Testis (tissue), 3 donors: ENCODE results near the gene NFIA. TPM values are rescaled to one million over a fixed set of nuclear protein-coding genes. Genes with fewer than 3 reads are reported as not detected.

Experiments used
- DNase-seq: peaks from one replicate; pipeline ENCODE4 v3.0.0-alpha.2; 2019
- H3K27ac ChIP-seq, 2 donors: fragments of 200-600 bp; sonication (generic); one replicate each; pipeline ENCODE4 v1.5.1; 2019
- H3K27me3 ChIP-seq: fragments of 200-600 bp; sonication (generic); one replicate; pipeline ENCODE4 v1.5.1; 2019
- H3K36me3 ChIP-seq: fragments of 200-600 bp; sonication (generic); one replicate; pipeline ENCODE4 v1.5.1; 2017; ENCODE audit warnings: low read depth; ENCODE audit errors: missing control alignments
- H3K4me1 ChIP-seq: fragments of 200-600 bp; sonication (generic); one replicate; pipeline ENCODE4 v1.5.1; 2019
- H3K4me3 ChIP-seq, 2 donors: fragments of 200-600 bp; sonication (generic); one replicate each; pipeline ENCODE4 v1.5.1; 2017 to 2019
- H3K9me3 ChIP-seq: fragments of 200-600 bp; sonication (generic); one replicate; pipeline ENCODE4 v1.5.1; 2017
- CTCF ChIP-seq, 3 experiments: fragments of 450-650 bp in 2 of 3; fragments of 200-600 bp in 1 of 3; sonication (generic) in 1 of 3; IDR thresholded peaks; one replicate each; pipeline ENCODE4 v1.5.1; 2016 to 2019; ENCODE audit warnings: antibody characterized with exemption in 3 of 3, mild to moderate bottlenecking in 2 of 3, moderate library complexity in 1 of 3
- POLR2A ChIP-seq: fragments of 450-650 bp; IDR thresholded peaks from one replicate; pipeline ENCODE4 v1.6.1; 2017; ENCODE audit warnings: antibody characterized with exemption, mild to moderate bottlenecking, moderate library complexity
- WGBS, 2 donors: methylation state at CpG; one replicate each; pipeline ENCODE4 v1.1.5; 2018; 5-methylcytosine and 5-hydroxymethylcytosine counted together
- intact Hi-C: fragments of 100-400 bp; cut with DNase I; formaldehyde crosslinking; loops from one replicate; pipeline ENCODE4 v1.15.1; 2023; ENCODE audit warnings: low total_unique reads
- polyA plus RNA-seq: library from polyadenylated mRNA; stranded (reverse); fragments of 350-450 nt; fragmentation: Illumina TruSeq; extraction: RNeasy Lipid Tissue Mini Kit (QIAGEN cat#74804); gene quantifications from one replicate; pipeline ENCODE4 v1.2.3, GENCODE V29; 2014; ENCODE audit warnings: low read depth, low replicate concordance; ENCODE audit not compliant: insufficient read depth
- total RNA-seq, 2 donors: library from RNA; depleted of rRNA; stranded (reverse); fragments of >200 nt; gene quantifications; one replicate each; pipeline ENCODE4 v1.2.3, GENCODE V29; 2016

NFIA gene
- total and polyA plus RNA-seq, 3 donors from 2014 or later = 11.6 to 78.9 (median 53.5) TPM

GRCh38 chr1:61245696-61246400 is 163.5 kb downstream of the NFIA start:
- WGBS, 2 donors = 91% methylated on average over 7 of the region's 7 CpGs
- Histone ChIP-seq H3K4me3 (no peak overlapping the region), H3K27ac (no peak overlapping the region), H3K36me3 (no peaks in the 10 kb centered on the region), H3K4me1 (peaks cover 7% of the 10 kb centered on the region), H3K9me3 (no peaks in the 10 kb centered on the region), H3K27me3 (no peaks in the 10 kb centered on the region)
- TF ChIP-seq CTCF (IDR thresholded peaks at IDR 0.05) (no peak), POLR2A (no peak)
- intact Hi-C loops = no loop called here
- DNase-seq = no peak

GRCh38 chr1:61247051-61247825 is 164.9 kb downstream of the NFIA start:
- H3K27me3 ChIP-seq = no peaks in the 10 kb centered on the region
- H3K36me3 ChIP-seq = no peaks in the 10 kb centered on the region
- no peak overlapping the region for H3K27ac ChIP-seq
- WGBS, 2 donors = 94% methylated on average over 8 of the region's 8 CpGs
- intact Hi-C loops = no loop called here
- DNase-seq = no peak
- no peak overlapping the region for H3K4me3 ChIP-seq
- no peaks in the 10 kb centered on the region for H3K9me3 ChIP-seq
- H3K4me1 ChIP-seq = peaks cover 2% of the 10 kb centered on the region
- TF ChIP-seq CTCF (IDR thresholded peaks at IDR 0.05) = no peak
- TF ChIP-seq POLR2A = no peak

- TF ChIP-seq POLR2A (no peak), CTCF (IDR thresholded peaks at IDR 0.05) (no peak)
- DNase-seq = no peak
- Histone ChIP-seq H3K9me3 (no peaks in the 10 kb centered on the region), H3K27ac (no peak overlapping the region), H3K4me3 (no peak overlapping the region), H3K4me1 (no peaks in the 10 kb centered on the region), H3K27me3 (no peaks in the 10 kb centered on the region), H3K36me3 (no peaks in the 10 kb centered on the region)
- intact Hi-C loops = no loop called here
- 65 to 71% methylated on average over 6 of the region's 6 CpGs for WGBS, 2 donors
These were observed 165.8 kb downstream of the NFIA start for GRCh38 chr1:61247881-61248752.

GRCh38 chr1:61250933-61251332 is 168.6 kb downstream of the NFIA start:
- H3K9me3 ChIP-seq = no peaks in the 10 kb centered on the region
- H3K4me1 ChIP-seq = no peaks in the 10 kb centered on the region
- H3K27ac ChIP-seq = no peak overlapping the region
- H3K36me3 ChIP-seq = no peaks in the 10 kb centered on the region
- TF ChIP-seq POLR2A = no peak
- TF ChIP-seq CTCF (IDR thresholded peaks at IDR 0.05) = no peak
- no peak for DNase-seq
- 84 to 96% methylated on average over 5 of the region's 5 CpGs for WGBS, 2 donors
- no peaks in the 10 kb centered on the region for H3K27me3 ChIP-seq
- no peak overlapping the region for H3K4me3 ChIP-seq
- intact Hi-C loops = no loop called here
